ENCODE results near the gene TIMM17A. TPM values are rescaled to one million over a fixed set of nuclear protein-coding genes. Genes with fewer than 3 reads are reported as not detected.

The TIMM17A gene
- total RNA-seq, 1 experiment from 2014 or later, result 56.1 TPM

GRCh38 chr1:201989354-201990128, 34.2 kb downstream of the TIMM17A start:
- H3K9me3 Mint-ChIP-seq, result no peaks in the 10 kb centered on the region
- H3K36me3 Mint-ChIP-seq, result peaks cover 51% of the 10 kb centered on the region
- peaks cover 17% of the 10 kb centered on the region for H3K4me1 Mint-ChIP-seq
- TF ChIP-seq FOXP4 (CRISPR knock-in tag; IDR thresholded peaks at IDR 0.05) (no peak), IRF1 (CRISPR knock-in tag; IDR thresholded peaks at IDR 0.05) (no peak), OVOL2 (CRISPR knock-in tag; IDR thresholded peaks at IDR 0.05; ENCODE audit: borderline replicate concordance) (no peak), E2F1 (CRISPR knock-in tag; IDR thresholded peaks at IDR 0.05) (no peak), ARID4B (CRISPR knock-in tag; IDR thresholded peaks at IDR 0.05; ENCODE audit: borderline replicate concordance) (no peak), HMGA2 (CRISPR knock-in tag; IDR thresholded peaks at IDR 0.05) (no peak), ZNF396 (CRISPR knock-in tag; IDR thresholded peaks at IDR 0.05; ENCODE audit: borderline replicate concordance) (no peak), RORB (CRISPR knock-in tag; IDR thresholded peaks at IDR 0.05) (no peak), EMX1 (CRISPR knock-in tag; IDR thresholded peaks at IDR 0.05) (no peak), TP53 (CRISPR knock-in tag; IDR thresholded peaks at IDR 0.05) (no peak), ZNF281 (CRISPR knock-in tag; IDR thresholded peaks at IDR 0.05) (no peak), ATF2 (CRISPR knock-in tag; IDR thresholded peaks at IDR 0.05; ENCODE audit: borderline replicate concordance, low read depth) (no peak), FOXJ3 (CRISPR knock-in tag; IDR thresholded peaks at IDR 0.05; ENCODE audit: borderline replicate concordance) (no peak), PREB (CRISPR knock-in tag; IDR thresholded peaks at IDR 0.05; ENCODE audit: borderline replicate concordance) (no peak), E2F5 (CRISPR knock-in tag; IDR thresholded peaks at IDR 0.05) (no peak), STAT6 (CRISPR knock-in tag; conservative IDR thresholded peaks at IDR 0.05; ENCODE audit: low read depth) (no peak), CREB1 (CRISPR knock-in tag; IDR thresholded peaks at IDR 0.05) (no peak)
- H3K4me3 Mint-ChIP-seq, result no peak overlapping the region
- H3K27me3 Mint-ChIP-seq (ENCODE audit: low read depth), result no peaks in the 10 kb centered on the region
- no peak for DNase-seq (ENCODE audit: low spot score)
- no peak for ATAC-seq
- ChIA-PET POLR2A (interaction anchor here (0.5 kb wide), 1 partner anchor 64 kb away, joined by 3 read pairs; no protein-coding TSS in a partner anchor), CTCF (no interaction called here)
- no peak overlapping the region for H3K27ac Mint-ChIP-seq
